Measurements from ENCODE around the gene CD22. TPM values are rescaled to one million over a fixed set of nuclear protein-coding genes. Genes with fewer than 3 reads are reported as not detected.

Gene CD22
- total and polyA plus RNA-seq, 10 of the 15 experiments (the other 5 are each of a cell fraction or from before 2014, with no cell fraction given), result 23.0 to 344 (median 181) TPM

- no peak for TF ChIP-seq SMAD5 (IDR thresholded peaks at IDR 0.05; ENCODE audit: low read depth)
- no peak overlapping the region for H3K9ac ChIP-seq (ENCODE audit: control insufficient read depth, insufficient read depth, low read length)
- in situ Hi-C loops (cut with MboI) (no loop called here), intact Hi-C loops (cut with micrococcal nuclease; ENCODE audit: unreplicated experiment) (loop anchor here (5.0 kb wide), 1 partner anchor 38 kb away; the partner anchor contains the start of gene FFAR1)
- POLR2A ChIA-PET, result no interaction called here
- CTCF ChIA-PET, result no interaction called here
- DNase-seq (ENCODE audit: low read depth, low spot score), result no peak
- H3K27me3 ChIP-seq (replicated peaks in 1 of 2; ENCODE audit: control insufficient read depth in 2 of 2, insufficient read depth in 2 of 2, low read length in 1 of 2), result no peaks in the 10 kb centered on the region
- no peak overlapping the region for H2AFZ ChIP-seq (ENCODE audit: control insufficient read depth, low read depth, low read length)
- RAD21 ChIA-PET (ENCODE audit: unreplicated experiment), result no interaction called here
- no peaks in the 10 kb centered on the region for H4K20me1 ChIP-seq (ENCODE audit: control insufficient read depth, insufficient read depth)
- ATAC-seq, result no peak
- SMC1A ChIA-PET (ENCODE audit: uncharacterized antibody, unreplicated experiment), result interaction anchor here (0.6 kb wide), 1 partner anchor 119 kb away, joined by 4 read pairs; no protein-coding TSS in a partner anchor
- BruUV-seq (replicated peaks), result no TSS peak
- H3K4me3 ChIP-seq, result no peak overlapping the region
- no peak for FAIRE-seq
- H3K36me3 ChIP-seq (ENCODE audit: control insufficient read depth in 2 of 2, insufficient read depth in 2 of 2, low read length in 1 of 2), result no peaks in the 10 kb centered on the region; a peak in 1 of 4 replicates
- H3K4me1 ChIP-seq (ENCODE audit: control insufficient read depth, insufficient read depth, low read length), result no peaks in the 10 kb centered on the region
- no peaks in the 10 kb centered on the region for H3K79me2 ChIP-seq (ENCODE audit: control insufficient read depth, insufficient read depth, low read length)
- H3K9me3 ChIP-seq (replicated peaks; ENCODE audit: control insufficient read depth, insufficient read depth, low read length), result no peaks in the 10 kb centered on the region
- 83% methylated on average over 47 of the region's 47 CpGs for WGBS (ENCODE audit: insufficient coverage, insufficient replicate concordance, low lambda C conversion rate, missing lambda C conversion rate)
- H3K27ac ChIP-seq (ENCODE audit: control insufficient read depth, insufficient read depth), result no peak overlapping the region
- no peak overlapping the region for H3K4me2 ChIP-seq (ENCODE audit: control insufficient read depth, insufficient read depth)
Observed at GRCh38 chr19:35309481-35310279, 19.3 kb upstream of the CD22 start.

DNA sequence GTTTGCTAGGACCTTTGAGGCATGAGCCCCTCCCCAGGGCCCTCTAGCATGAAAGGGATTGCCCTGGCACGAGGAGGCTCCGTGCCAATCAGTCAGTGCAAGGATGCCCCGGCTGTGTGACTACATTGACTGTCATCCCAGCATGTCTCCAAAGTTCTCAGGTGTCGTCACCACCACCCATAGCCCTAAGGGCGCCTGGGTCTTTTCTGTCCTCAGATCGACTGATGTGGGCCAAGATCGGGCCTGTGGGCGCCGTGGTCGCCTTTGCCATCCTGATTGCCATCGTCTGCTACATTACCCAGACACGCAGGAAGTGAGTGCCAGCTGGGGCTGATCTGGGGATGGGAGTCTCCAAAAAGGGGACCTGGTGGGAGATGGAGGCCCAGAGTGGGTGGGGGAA lies 18.7 kb upstream of the CD22 start:
- no peak overlapping the region for H2AFZ ChIP-seq (ENCODE audit: control insufficient read depth, low read depth, low read length)
- no peak for ATAC-seq
- FAIRE-seq, result no peak
- H3K4me2 ChIP-seq (ENCODE audit: control insufficient read depth, insufficient read depth), result no peak overlapping the region
- H3K4me1 ChIP-seq (ENCODE audit: control insufficient read depth, insufficient read depth, low read length), result no peaks in the 10 kb centered on the region
- no peaks in the 10 kb centered on the region for H3K79me2 ChIP-seq (ENCODE audit: control insufficient read depth, insufficient read depth, low read length)
- CTCF ChIA-PET, result no interaction called here
- no peaks in the 10 kb centered on the region for H3K9me3 ChIP-seq (replicated peaks; ENCODE audit: control insufficient read depth, insufficient read depth, low read length)
- H3K4me3 ChIP-seq, result no peak overlapping the region
- H3K9ac ChIP-seq (ENCODE audit: control insufficient read depth, insufficient read depth, low read length), result no peak overlapping the region
- DNase-seq (ENCODE audit: low read depth, low spot score), result no peak
- SMC1A ChIA-PET (ENCODE audit: uncharacterized antibody, unreplicated experiment), result interaction anchor here (1.2 kb wide), 1 partner anchor 14 kb away, joined by 4 read pairs; no protein-coding TSS in a partner anchor
- H3K27me3 ChIP-seq (replicated peaks in 1 of 2; ENCODE audit: control insufficient read depth in 2 of 2, insufficient read depth in 2 of 2, low read length in 1 of 2), result no peaks in the 10 kb centered on the region
- intact Hi-C loops (cut with micrococcal nuclease; ENCODE audit: unreplicated experiment), result no loop called here
- RAD21 ChIA-PET (ENCODE audit: unreplicated experiment), result no interaction called here
- no peaks in the 10 kb centered on the region for H4K20me1 ChIP-seq (ENCODE audit: control insufficient read depth, insufficient read depth)
- in situ Hi-C loops (cut with MboI), result no loop called here
- 87% methylated on average over 12 of the region's 12 CpGs for WGBS (ENCODE audit: insufficient coverage, insufficient replicate concordance, low lambda C conversion rate, missing lambda C conversion rate)
- H3K27ac ChIP-seq (ENCODE audit: control insufficient read depth, insufficient read depth), result no peak overlapping the region
- H3K36me3 ChIP-seq (ENCODE audit: control insufficient read depth in 2 of 2, insufficient read depth in 2 of 2, low read length in 1 of 2), result no peaks in the 10 kb centered on the region; a peak in 1 of 4 replicates
- POLR2A ChIA-PET, result no interaction called here
- BruUV-seq (replicated peaks), result no TSS peak
- no peak for TF ChIP-seq IRF3 (IDR thresholded peaks at IDR 0.05)
- TF ChIP-seq CREM (IDR thresholded peaks at IDR 0.05; ENCODE audit: low read depth), result no peak
- no peak for TF ChIP-seq POLR2A (IDR thresholded peaks at IDR 0.05; ENCODE audit: low read depth, low read length)
- TF ChIP-seq, protein P1, sequence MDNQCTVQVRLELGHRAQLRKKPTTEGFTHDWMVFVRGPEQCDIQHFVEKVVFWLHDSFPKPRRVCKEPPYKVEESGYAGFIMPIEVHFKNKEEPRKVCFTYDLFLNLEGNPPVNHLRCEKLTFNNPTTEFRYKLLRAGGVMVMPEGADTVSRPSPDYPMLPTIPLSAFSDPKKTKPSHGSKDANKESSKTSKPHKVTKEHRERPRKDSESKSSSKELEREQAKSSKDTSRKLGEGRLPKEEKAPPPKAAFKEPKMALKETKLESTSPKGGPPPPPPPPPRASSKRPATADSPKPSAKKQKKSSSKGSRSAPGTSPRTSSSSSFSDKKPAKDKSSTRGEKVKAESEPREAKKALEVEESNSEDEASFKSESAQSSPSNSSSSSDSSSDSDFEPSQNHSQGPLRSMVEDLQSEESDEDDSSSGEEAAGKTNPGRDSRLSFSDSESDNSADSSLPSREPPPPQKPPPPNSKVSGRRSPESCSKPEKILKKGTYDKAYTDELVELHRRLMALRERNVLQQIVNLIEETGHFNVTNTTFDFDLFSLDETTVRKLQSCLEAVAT (IDR thresholded peaks at IDR 0.05), result no peak
- TF ChIP-seq, protein P2, sequence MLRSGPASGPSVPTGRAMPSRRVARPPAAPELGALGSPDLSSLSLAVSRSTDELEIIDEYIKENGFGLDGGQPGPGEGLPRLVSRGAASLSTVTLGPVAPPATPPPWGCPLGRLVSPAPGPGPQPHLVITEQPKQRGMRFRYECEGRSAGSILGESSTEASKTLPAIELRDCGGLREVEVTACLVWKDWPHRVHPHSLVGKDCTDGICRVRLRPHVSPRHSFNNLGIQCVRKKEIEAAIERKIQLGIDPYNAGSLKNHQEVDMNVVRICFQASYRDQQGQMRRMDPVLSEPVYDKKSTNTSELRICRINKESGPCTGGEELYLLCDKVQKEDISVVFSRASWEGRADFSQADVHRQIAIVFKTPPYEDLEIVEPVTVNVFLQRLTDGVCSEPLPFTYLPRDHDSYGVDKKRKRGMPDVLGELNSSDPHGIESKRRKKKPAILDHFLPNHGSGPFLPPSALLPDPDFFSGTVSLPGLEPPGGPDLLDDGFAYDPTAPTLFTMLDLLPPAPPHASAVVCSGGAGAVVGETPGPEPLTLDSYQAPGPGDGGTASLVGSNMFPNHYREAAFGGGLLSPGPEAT (IDR thresholded peaks at IDR 0.05; ENCODE audit: low read depth), result no peak
